HepG2 (cell line): Measurements from ENCODE around the gene SNRPD2. TPM values are rescaled to one million over a fixed set of nuclear protein-coding genes. Genes with fewer than 3 reads are reported as not detected.

ENCODE experiments used
- ATAC-seq: fragments of 200-7000 bp; cut with Tn5 transposase; 3 replicates; pipeline ENCODE4 v1.9.1; 2020; ENCODE audit warnings: mild to moderate bottlenecking, moderate library complexity
- BruUV-seq: library from RNA; stranded (reverse); fragments of 400-500 nt; replicated peaks from 2 replicates; lab custom pipeline; 2021; lab: Mats Ljungman, UMichigan
- CTCF ChIA-PET: fragments of 300-600 bp; formaldehyde crosslinking; extraction: SDS; loops from one replicate; lab custom pipeline; 2021; ENCODE audit warnings: low total read pairs, inconsistent platforms, low intra/inter-chr PET ratio; lab: Yijun Ruan, JAX
- POLR2A ChIA-PET: fragments of 350-600 bp; sonication (Branson Sonifier 250); formaldehyde crosslinking; loops from one replicate; lab custom pipeline; 2020; ENCODE audit warnings: antibody characterized with exemption, inconsistent platforms; lab: Yijun Ruan, JAX
- DNase-seq: peaks from one replicate; pipeline ENCODE4 v3.0.0-alpha.2; 2015; ENCODE audit warnings: low spot score
- FAIRE-seq: peaks from 3 replicates; lab custom pipeline; 2011; peaks lifted over from hg19 to GRCh38; lab: Jason Lieb, UNC
- H2AFZ ChIP-seq: one replicate; pipeline ENCODE4 v1.6.1; 2011; ENCODE audit warnings: low read length, inconsistent platforms
- H3K27ac ChIP-seq: fragments of 300-600 bp; 3 replicates; pipeline ENCODE4 v1.8.0; 2011; ENCODE audit warnings: mixed run types, mild to moderate bottlenecking, mixed read lengths, low read length, inconsistent platforms; ENCODE audit not compliant: insufficient read depth; ENCODE audit errors: extremely low read length
- H3K27me3 ChIP-seq, 2 experiments: fragments of 200-600 bp in 1 of 2; 2 replicates in 1 of 2; 3 replicates in 1 of 2; pipeline versions ENCODE4 v1.6.0 to v1.8.0; 2011; ENCODE audit warnings: low read length in 2 of 2, mild to moderate bottlenecking in 2 of 2, moderate library complexity in 2 of 2, inconsistent platforms in 1 of 2; ENCODE audit not compliant: insufficient read depth in 2 of 2, control insufficient read depth in 1 of 2
- H3K36me3 ChIP-seq, 2 experiments: fragments of 200-600 bp in 1 of 2; replicated peaks in 1 of 2; 2 replicates in 1 of 2; 3 replicates in 1 of 2; pipeline versions ENCODE4 v1.5.1 to v1.8.0; 2011; ENCODE audit warnings: low read length in 2 of 2, inconsistent platforms in 1 of 2; ENCODE audit not compliant: insufficient read depth in 2 of 2, control insufficient read depth in 1 of 2
- H3K4me1 ChIP-seq: 2 replicates; pipeline ENCODE4 v1.5.1; 2012; ENCODE audit warnings: low read length, inconsistent platforms; ENCODE audit not compliant: insufficient read depth
- H3K4me2 ChIP-seq: 2 replicates; pipeline ENCODE4 v1.6.0; 2011; ENCODE audit warnings: low read depth, low read length, inconsistent platforms
- H3K4me3 ChIP-seq, 3 experiments: fragments of 200-600 bp in 1 of 3; sonication (generic), shearing (Covaris generic) in 1 of 3; replicated peaks in 1 of 3; 2 replicates each; pipeline ENCODE4 v1.5.1; 2011 to 2016; ENCODE audit warnings: low read length in 3 of 3, inconsistent platforms in 2 of 3, low read depth in 2 of 3, mild to moderate bottlenecking in 2 of 3, control low read depth in 1 of 3, mixed read lengths in 1 of 3; ENCODE audit not compliant: insufficient read depth in 1 of 3
- H3K79me2 ChIP-seq: one replicate; pipeline ENCODE4 v1.6.1; 2011; ENCODE audit warnings: low read length, inconsistent platforms; ENCODE audit not compliant: insufficient read depth
- H3K9ac ChIP-seq: 2 replicates; pipeline ENCODE4 v1.6.0; 2011; ENCODE audit warnings: mild to moderate bottlenecking, low read depth, low read length, inconsistent platforms; ENCODE audit not compliant: insufficient read depth
- H3K9me3 ChIP-seq: 2 replicates; pipeline ENCODE4 v1.5.1; 2012; ENCODE audit warnings: mild to moderate bottlenecking, low read length
- H4K20me1 ChIP-seq: 2 replicates; pipeline ENCODE4 v1.6.0; 2011; ENCODE audit warnings: inconsistent platforms, mild to moderate bottlenecking, low read length, moderate library complexity; ENCODE audit not compliant: insufficient read depth
- ELF3 ChIP-seq: IDR thresholded peaks from 2 replicates; pipeline ENCODE4 v1.6.1; 2016; ENCODE audit warnings: missing genetic modification reagents, missing compliant biosample characterization
- HNF4G ChIP-seq, 2 experiments: sonication (generic) in 1 of 2; formaldehyde crosslinking in 1 of 2; IDR thresholded peaks; 2 replicates each; pipeline versions ENCODE4 v1.4.0 to v1.6.1; 2011 to 2020; ENCODE audit warnings: borderline replicate concordance in 2 of 2, low read depth in 2 of 2, mild to moderate bottlenecking in 2 of 2, low read length in 1 of 2, missing genetic modification reagents in 1 of 2, moderate library complexity in 1 of 2
- MXI1 ChIP-seq: IDR thresholded peaks from 3 replicates; pipeline ENCODE4 v1.6.1; 2012; ENCODE audit warnings: low read depth, low read length, inconsistent platforms, borderline replicate concordance
- SAP130 ChIP-seq: IDR thresholded peaks from 2 replicates; pipeline ENCODE4 v1.6.1; 2016; ENCODE audit warnings: low read depth
- SP1 ChIP-seq, 2 experiments: fragments of 450-650 bp in 1 of 2; sonication (generic) in 1 of 2; formaldehyde crosslinking in 1 of 2; IDR thresholded peaks; 2 replicates each; pipeline versions ENCODE4 v1.4.0 to v1.6.1; 2016 to 2020; ENCODE audit warnings: missing genetic modification reagents in 1 of 2
- SP2 ChIP-seq: sonication (generic); formaldehyde crosslinking; IDR thresholded peaks from 2 replicates; pipeline ENCODE4 v1.5.1; 2020; ENCODE audit warnings: mild to moderate bottlenecking, missing genetic modification reagents
- ZFX ChIP-seq: sonication (generic); formaldehyde crosslinking; IDR thresholded peaks from 2 replicates; pipeline ENCODE4 v1.4.0; 2020; ENCODE audit warnings: mild to moderate bottlenecking, low read depth, missing genetic modification reagents, moderate library complexity
- ZNF687 ChIP-seq: sonication (generic); formaldehyde crosslinking; IDR thresholded peaks from 2 replicates; pipeline ENCODE4 v1.5.1; 2020; ENCODE audit warnings: mild to moderate bottlenecking, missing genetic modification reagents, moderate library complexity
- WGBS: methylation state at CpG from one replicate; pipeline ENCODE4 v1.1.6; 2017; ENCODE audit warnings: low lambda C conversion rate; 5-methylcytosine and 5-hydroxymethylcytosine counted together
- in situ Hi-C: cut with HindIII; loops from 2 replicates; pipeline ENCODE4 v1.10.0; 2017; ENCODE audit warnings: low pct_unique_long_range_greater_than_20kb; ENCODE audit not compliant: extremely low pct_ligation_motif_present
- intact Hi-C: fragments of 100-400 bp; cut with micrococcal nuclease; formaldehyde crosslinking; loops from one replicate; pipeline ENCODE4 v1.10.0; 2022; ENCODE audit not compliant: unreplicated experiment
- polyA plus RNA-seq, 8 experiments: library from polyadenylated mRNA; depleted of rRNA in 3 of 8; stranded (reverse) in 7 of 8; unstranded in 1 of 8; fragments of >200 nt; fragmentation: Illumina TruSeq in 4 of 8; extraction: Trizol in 4 of 8; gene quantifications; 2 replicates each; pipeline versions ENCODE4 v1.2.1 to v1.2.3, GENCODE V29; 2011 to 2016; ENCODE audit warnings: low read depth in 4 of 8, missing spikeins in 1 of 8, mixed read lengths in 1 of 8; ENCODE audit not compliant: insufficient read depth in 1 of 8
- total RNA-seq, 5 experiments: library from RNA; depleted of rRNA; stranded (reverse); fragments of >200 nt; fragmentation: Illumina TruSeq; extraction: Trizol; gene quantifications; 2 replicates each; pipeline ENCODE4 v1.2.3, GENCODE V29; 2016; ENCODE audit warnings: low read depth in 1 of 5
- TF ChIP-seq, protein P1 (sequence below): sonication (generic); formaldehyde crosslinking; IDR thresholded peaks from 2 replicates; pipeline ENCODE4 v1.5.0; 2020; ENCODE audit warnings: missing genetic modification reagents, mild to moderate bottlenecking, borderline replicate concordance
- TF ChIP-seq, protein P2 (sequence below): IDR thresholded peaks from 2 replicates; pipeline ENCODE4 v1.6.1; 2016; ENCODE audit warnings: low read depth
- TF ChIP-seq, protein P3 (sequence below): sonication (generic); formaldehyde crosslinking; IDR thresholded peaks from 2 replicates; pipeline ENCODE4 v1.4.0; 2020; ENCODE audit warnings: mild to moderate bottlenecking, missing genetic modification reagents

SNRPD2 gene
- total and polyA plus RNA-seq, 2 of the 13 experiments (the other 11 are each of a cell fraction or from before 2014, with no cell fraction given), result 299 to 485 TPM

DNA sequence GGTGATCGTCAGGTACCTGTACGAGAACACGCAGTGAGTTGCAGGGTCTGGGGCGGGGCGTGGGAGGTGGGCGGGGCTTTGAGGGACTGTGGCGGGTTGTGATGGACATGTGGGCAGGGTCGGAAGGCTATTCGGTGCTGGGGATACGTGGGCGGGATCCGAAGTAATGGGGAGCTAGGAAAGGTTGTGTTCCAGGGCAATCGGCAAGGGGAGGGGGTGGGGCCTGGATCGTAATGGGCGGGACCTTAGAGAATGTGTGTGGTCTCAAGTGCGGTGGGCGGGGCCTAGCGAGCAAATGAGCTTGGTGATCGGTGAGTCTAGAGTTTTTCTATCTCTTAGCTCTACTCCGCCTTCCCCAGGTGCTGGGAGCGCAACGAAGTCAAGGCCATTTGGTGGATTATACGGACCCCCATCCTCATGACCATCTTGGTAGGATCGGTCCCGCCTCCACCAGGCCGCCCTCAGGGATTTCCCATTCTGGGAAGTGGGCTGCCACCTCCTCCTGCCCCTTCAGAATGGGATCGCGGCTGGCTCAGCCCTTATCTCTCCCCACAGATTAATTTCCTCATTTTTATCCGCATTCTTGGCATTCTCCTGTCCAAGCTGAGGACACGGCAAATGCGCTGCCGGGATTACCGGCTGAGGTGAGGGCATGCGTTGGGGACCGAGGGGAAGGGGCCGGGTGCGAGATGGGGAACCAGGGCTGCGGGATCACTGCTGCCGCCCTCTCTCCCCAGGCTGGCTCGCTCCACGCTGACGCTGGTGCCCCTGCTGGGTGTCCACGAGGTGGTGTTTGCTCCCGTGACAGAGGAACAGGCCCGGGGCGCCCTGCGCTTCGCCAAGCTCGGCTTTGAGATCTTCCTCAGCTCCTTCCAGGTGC lies 14.2 kb downstream of the SNRPD2 start (continued):
- TF ChIP-seq, protein P1, sequence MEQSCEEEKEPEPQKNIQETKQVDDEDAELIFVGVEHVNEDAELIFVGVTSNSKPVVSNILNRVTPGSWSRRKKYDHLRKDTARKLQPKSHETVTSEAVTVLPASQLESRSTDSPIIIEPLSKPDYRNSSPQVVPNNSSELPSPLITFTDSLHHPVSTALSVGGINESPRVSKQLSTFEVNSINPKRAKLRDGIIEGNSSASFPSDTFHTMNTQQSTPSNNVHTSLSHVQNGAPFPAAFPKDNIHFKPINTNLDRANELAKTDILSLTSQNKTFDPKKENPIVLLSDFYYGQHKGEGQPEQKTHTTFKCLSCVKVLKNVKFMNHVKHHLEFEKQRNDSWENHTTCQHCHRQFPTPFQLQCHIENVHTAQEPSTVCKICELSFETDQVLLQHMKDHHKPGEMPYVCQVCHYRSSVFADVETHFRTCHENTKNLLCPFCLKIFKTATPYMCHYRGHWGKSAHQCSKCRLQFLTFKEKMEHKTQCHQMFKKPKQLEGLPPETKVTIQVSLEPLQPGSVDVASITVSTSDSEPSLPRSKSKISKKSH (CRISPR knock-in tag), result 0 out of 2 replicates have a peak, but pooled peaks have one; percentile 51
- TF ChIP-seq SP2 (CRISPR knock-in tag), result peak; percentile 73
- peak; percentile 39; the same call in 1 of the 2 replicates for TF ChIP-seq ELF3
- 0 out of 2 replicates have a peak, but pooled peaks have one; percentile 14 for TF ChIP-seq SAP130 (CRISPR knock-in tag)
- TF ChIP-seq MXI1, result peak; percentile 25; the same call in 1 of the 3 replicates
- TF ChIP-seq, protein P2, sequence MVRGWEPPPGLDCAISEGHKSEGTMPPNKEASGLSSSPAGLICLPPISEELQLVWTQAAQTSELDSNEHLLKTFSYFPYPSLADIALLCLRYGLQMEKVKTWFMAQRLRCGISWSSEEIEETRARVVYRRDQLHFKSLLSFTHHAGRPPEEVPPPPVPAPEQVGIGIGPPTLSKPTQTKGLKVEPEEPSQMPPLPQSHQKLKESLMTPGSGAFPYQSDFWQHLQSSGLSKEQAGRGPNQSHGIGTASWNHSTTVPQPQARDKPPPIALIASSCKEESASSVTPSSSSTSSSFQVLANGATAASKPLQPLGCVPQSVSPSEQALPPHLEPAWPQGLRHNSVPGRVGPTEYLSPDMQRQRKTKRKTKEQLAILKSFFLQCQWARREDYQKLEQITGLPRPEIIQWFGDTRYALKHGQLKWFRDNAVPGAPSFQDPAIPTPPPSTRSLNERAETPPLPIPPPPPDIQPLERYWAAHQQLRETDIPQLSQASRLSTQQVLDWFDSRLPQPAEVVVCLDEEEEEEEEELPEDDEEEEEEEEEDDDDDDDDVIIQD (CRISPR knock-in tag), result 0 out of 2 replicates have a peak, but pooled peaks have one; percentile 13
- TF ChIP-seq SP1 (IDR thresholded peaks at IDR 0.05), result no peak
- TF ChIP-seq SP1 (CRISPR knock-in tag; IDR thresholded peaks at IDR 0.05), result peak; percentile 55

DNA sequence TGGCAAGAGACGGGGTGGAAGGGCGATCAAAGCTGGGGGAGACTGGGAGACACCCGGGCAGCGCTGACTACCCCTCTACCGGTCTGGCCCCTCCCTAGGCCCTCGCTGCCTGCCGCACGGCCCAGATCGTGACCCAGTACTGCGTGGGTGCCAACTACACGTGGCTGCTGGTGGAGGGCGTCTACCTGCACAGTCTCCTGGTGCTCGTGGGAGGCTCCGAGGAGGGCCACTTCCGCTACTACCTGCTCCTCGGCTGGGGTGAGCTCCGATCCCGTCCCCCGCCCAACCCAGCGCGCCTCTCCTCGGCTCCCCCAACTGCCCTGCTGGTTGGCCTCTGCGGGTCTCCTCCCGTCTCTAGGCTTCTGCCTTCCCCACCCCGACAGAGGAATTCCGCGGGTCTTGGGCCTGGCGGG lies 14.9 kb downstream of the SNRPD2 start:
- H3K4me2 ChIP-seq, result peak overlapping the region; percentile 98
- 10% methylated on average over 12 of the region's 28 CpGs for WGBS
- DNase-seq, result no peak
- no TSS peak for BruUV-seq
- no peak overlapping the region for H2AFZ ChIP-seq
- in situ Hi-C loops (no loop called here), intact Hi-C loops (loop anchor here (1.0 kb wide), 1 partner anchor 15 kb away; the partner anchor contains the start of gene QPCTL)
- H4K20me1 ChIP-seq, result no peaks in the 10 kb centered on the region
- ChIA-PET POLR2A (interaction anchor here (0.6 to 5.3 kb wide), 14 partner anchors 8 to 208 kb away, joined by 3 to 44 read pairs (median 4); partner anchors contain the start of genes EML2, FBXO46, GIPR and OPA3), CTCF (no interaction called here)
- peak overlapping the region; percentile 34 to 85 (median 55); a peak in 5 of 6 replicates for H3K4me3 ChIP-seq
- FAIRE-seq, result no peak
- no peaks in the 10 kb centered on the region for H3K9me3 ChIP-seq
- no peak overlapping the region for H3K27ac ChIP-seq
- H3K36me3 ChIP-seq, result no peaks in the 10 kb centered on the region
- peak overlapping the region; percentile 65 for H3K9ac ChIP-seq
- no peaks in the 10 kb centered on the region for H3K79me2 ChIP-seq
- peaks cover 30% of the 10 kb centered on the region for H3K4me1 ChIP-seq
- peaks cover 0 to 2% of the 10 kb centered on the region in 2 experiments; a peak in 2 of 5 replicates for H3K27me3 ChIP-seq
- ATAC-seq, result peak; percentile 51
- no peak for TF ChIP-seq HNF4G (IDR thresholded peaks at IDR 0.05; ENCODE audit: borderline replicate concordance, low read depth, low read length)
- no peak for TF ChIP-seq HNF4G (CRISPR knock-in tag; IDR thresholded peaks at IDR 0.05; ENCODE audit: borderline replicate concordance, low read depth)
- TF ChIP-seq ZFX (CRISPR knock-in tag), result 0 out of 2 replicates have a peak, but pooled peaks have one; percentile 15
- peak; percentile 70 for TF ChIP-seq ZNF687 (CRISPR knock-in tag)
- TF ChIP-seq, protein P3, sequence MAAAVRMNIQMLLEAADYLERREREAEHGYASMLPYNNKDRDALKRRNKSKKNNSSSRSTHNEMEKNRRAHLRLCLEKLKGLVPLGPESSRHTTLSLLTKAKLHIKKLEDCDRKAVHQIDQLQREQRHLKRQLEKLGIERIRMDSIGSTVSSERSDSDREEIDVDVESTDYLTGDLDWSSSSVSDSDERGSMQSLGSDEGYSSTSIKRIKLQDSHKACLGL (CRISPR knock-in tag), result peak; percentile 40; the same call in 1 of the 2 replicates
